Measurements from ENCODE around the gene AKAP13.

GRCh38 chr15:85580879-85581278 lies 200.5 kb downstream of the AKAP13 start:
- TF ChIP-seq ZBTB7A (tag by site-specific recombination; IDR thresholded peaks at IDR 0.05; ENCODE audit: low read depth), result no peak
- no peak for TF ChIP-seq ZNF843 (tag by site-specific recombination; IDR thresholded peaks at IDR 0.05)

Data from HEK293 (cell line).